ENCODE measurements around the gene AKAP9.

DNA sequence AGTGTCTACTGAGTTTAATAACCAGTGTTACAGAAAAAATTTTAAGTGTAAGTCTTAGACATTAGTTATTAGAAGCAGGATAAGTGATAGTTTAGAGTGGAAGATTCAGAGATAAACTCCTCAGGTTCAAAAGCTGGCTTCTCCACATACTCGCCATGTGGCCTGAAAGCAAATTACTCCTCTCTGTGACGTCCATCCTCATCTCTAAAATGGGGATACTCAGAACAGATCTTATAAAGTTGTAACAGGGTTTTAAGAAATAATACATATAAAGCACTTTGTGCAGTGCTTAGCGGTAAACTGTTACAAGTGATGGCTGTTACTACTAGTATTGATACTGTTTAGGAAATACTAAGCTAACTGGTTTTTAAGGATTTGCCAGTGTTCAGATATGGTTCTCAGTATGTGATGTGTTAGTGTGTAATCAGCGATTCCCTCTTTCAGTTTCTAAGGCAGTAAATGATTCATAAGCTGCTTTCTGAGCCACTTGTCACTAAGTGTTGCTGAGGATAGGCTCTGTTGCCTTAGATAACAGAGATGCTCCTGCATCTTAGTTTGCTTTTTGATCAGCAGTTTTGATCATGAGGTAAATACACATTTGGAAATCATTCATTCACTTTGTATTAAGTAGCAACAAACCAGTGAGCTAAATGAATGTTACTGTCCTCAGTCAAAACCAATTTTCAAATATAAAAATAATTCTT, 134.9 kb downstream of the AKAP9 start:
- TF ChIP-seq, protein P1, sequence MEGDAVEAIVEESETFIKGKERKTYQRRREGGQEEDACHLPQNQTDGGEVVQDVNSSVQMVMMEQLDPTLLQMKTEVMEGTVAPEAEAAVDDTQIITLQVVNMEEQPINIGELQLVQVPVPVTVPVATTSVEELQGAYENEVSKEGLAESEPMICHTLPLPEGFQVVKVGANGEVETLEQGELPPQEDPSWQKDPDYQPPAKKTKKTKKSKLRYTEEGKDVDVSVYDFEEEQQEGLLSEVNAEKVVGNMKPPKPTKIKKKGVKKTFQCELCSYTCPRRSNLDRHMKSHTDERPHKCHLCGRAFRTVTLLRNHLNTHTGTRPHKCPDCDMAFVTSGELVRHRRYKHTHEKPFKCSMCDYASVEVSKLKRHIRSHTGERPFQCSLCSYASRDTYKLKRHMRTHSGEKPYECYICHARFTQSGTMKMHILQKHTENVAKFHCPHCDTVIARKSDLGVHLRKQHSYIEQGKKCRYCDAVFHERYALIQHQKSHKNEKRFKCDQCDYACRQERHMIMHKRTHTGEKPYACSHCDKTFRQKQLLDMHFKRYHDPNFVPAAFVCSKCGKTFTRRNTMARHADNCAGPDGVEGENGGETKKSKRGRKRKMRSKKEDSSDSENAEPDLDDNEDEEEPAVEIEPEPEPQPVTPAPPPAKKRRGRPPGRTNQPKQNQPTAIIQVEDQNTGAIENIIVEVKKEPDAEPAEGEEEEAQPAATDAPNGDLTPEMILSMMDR (IDR thresholded peaks at IDR 0.05; ENCODE audit: poor library complexity), result no peak
- TF ChIP-seq EZH2 (IDR thresholded peaks at IDR 0.05; ENCODE audit: borderline replicate concordance), result no peak
- TF ChIP-seq EZH2phosphoT487 (IDR thresholded peaks at IDR 0.05; ENCODE audit: low read depth, severe bottlenecking, unreplicated experiment), result no peak

All from hepatocyte (in vitro differentiated cells).